Stimulated activated naive B cell treated with anti-CD40 and anti-IgM and Interleukin-4, amounts not matched to agents 10 μg/mL and 1 μg/mL and 100 μg/mL, for 72 hours (primary cell): ENCODE results near the gene TMEM232.
"Not testable (repeated sequence)": the region's sequence is repeated elsewhere in the genome, so short reads cannot be mapped to it uniquely, and the experiment has no call there.

ENCODE experiments used
- ATAC-seq, 2 donors: fragments of 150-1000 bp; cut with Tn5 transposase; replicated peaks; 2 replicates each; pipeline ENCODE4 v1.10.0; 2021; ENCODE audit warnings: moderate library complexity in 1 of 2
- DNase-seq: peaks from one replicate; pipeline ENCODE4 v3.0.0; 2021
- H3K27ac Mint-ChIP-seq: one replicate; pipeline ENCODE4 v1.8.0; 2022; ENCODE audit warnings: mild to moderate bottlenecking, mixed read lengths
- H3K27me3 Mint-ChIP-seq, 2 donors: one replicate each; pipeline ENCODE4 v1.8.0; 2022; ENCODE audit warnings: mixed read lengths in 2 of 2
- H3K36me3 Mint-ChIP-seq, 2 donors: one replicate each; pipeline ENCODE4 v1.8.0; 2022; ENCODE audit warnings: mixed read lengths in 2 of 2, mild to moderate bottlenecking in 1 of 2
- H3K4me1 Mint-ChIP-seq, 2 donors: one replicate each; pipeline ENCODE4 v1.8.0; 2022; ENCODE audit warnings: mixed read lengths in 2 of 2, mild to moderate bottlenecking in 1 of 2
- H3K4me3 Mint-ChIP-seq, 2 donors: one replicate each; pipeline ENCODE4 v1.8.0; 2022; ENCODE audit warnings: mild to moderate bottlenecking in 2 of 2, mixed read lengths in 2 of 2, moderate library complexity in 1 of 2
- H3K9me3 Mint-ChIP-seq, 2 donors: one replicate each; pipeline ENCODE4 v1.8.0; 2022; ENCODE audit warnings: mixed read lengths in 2 of 2, mild to moderate bottlenecking in 1 of 2

TMEM232 gene

GRCh38 chr5:110547495-110547894 lies 179.0 kb downstream of the TMEM232 start:
- ATAC-seq (no peak), DNase-seq (no peak)
- no peaks in the 10 kb centered on the region for H3K36me3 Mint-ChIP-seq
- H3K27ac Mint-ChIP-seq, result no peak overlapping the region
- H3K4me3 Mint-ChIP-seq, result no peak overlapping the region
- no peaks in the 10 kb centered on the region for H3K4me1 Mint-ChIP-seq
- H3K9me3 Mint-ChIP-seq, result no peaks in the 10 kb centered on the region
- H3K27me3 Mint-ChIP-seq, result no peaks in the 10 kb centered on the region

GRCh38 chr5:110545716-110546115 lies 180.8 kb downstream of the TMEM232 start:
- H3K4me1 Mint-ChIP-seq, result no peaks in the 10 kb centered on the region
- H3K4me3 Mint-ChIP-seq, result no peak overlapping the region
- DNase-seq (no peak), ATAC-seq (no peak)
- no peaks in the 10 kb centered on the region for H3K36me3 Mint-ChIP-seq
- no peak overlapping the region for H3K27ac Mint-ChIP-seq
- H3K9me3 Mint-ChIP-seq, result no peaks in the 10 kb centered on the region
- H3K27me3 Mint-ChIP-seq, result no peaks in the 10 kb centered on the region

GRCh38 chr5:110544603-110545002 lies 181.9 kb downstream of the TMEM232 start:
- Mint-ChIP-seq H3K27ac (no peak overlapping the region), H3K36me3 (no peaks in the 10 kb centered on the region), H3K4me3 (no peak overlapping the region), H3K27me3 (no peaks in the 10 kb centered on the region), H3K4me1 (no peaks in the 10 kb centered on the region), H3K9me3 (no peaks in the 10 kb centered on the region)
- ATAC-seq (no peak), DNase-seq (no peak)

GRCh38 chr5:110542949-110543348 lies 183.5 kb downstream of the TMEM232 start:
- no peak overlapping the region for H3K4me3 Mint-ChIP-seq
- DNase-seq (no peak), ATAC-seq (no peak)
- H3K27me3 Mint-ChIP-seq, result no peaks in the 10 kb centered on the region
- H3K36me3 Mint-ChIP-seq, result no peaks in the 10 kb centered on the region
- H3K9me3 Mint-ChIP-seq, result no peaks in the 10 kb centered on the region
- H3K27ac Mint-ChIP-seq, result no peak overlapping the region
- H3K4me1 Mint-ChIP-seq, result no peaks in the 10 kb centered on the region

- Mint-ChIP-seq H3K36me3 (no peaks in the 10 kb centered on the region), H3K9me3 (no peaks in the 10 kb centered on the region), H3K27me3 (no peaks in the 10 kb centered on the region), H3K4me3 (no peak overlapping the region), H3K4me1 (no peaks in the 10 kb centered on the region), H3K27ac (no peak overlapping the region)
- ATAC-seq, result no peak
- no peak for DNase-seq
Measured at GRCh38 chr5:110536120-110537115, 190.1 kb downstream of the TMEM232 start.

GRCh38 chr5:110535146-110535545 lies 191.3 kb downstream of the TMEM232 start:
- not testable (repeated sequence) for H3K4me3 Mint-ChIP-seq, ATAC-seq, H3K36me3 Mint-ChIP-seq, H3K27ac Mint-ChIP-seq, H3K27me3 Mint-ChIP-seq, DNase-seq, H3K9me3 Mint-ChIP-seq, H3K4me1 Mint-ChIP-seq

- Mint-ChIP-seq H3K27ac (no peak overlapping the region), H3K4me3 (no peak overlapping the region), H3K36me3 (no peaks in the 10 kb centered on the region), H3K9me3 (no peaks in the 10 kb centered on the region), H3K27me3 (no peaks in the 10 kb centered on the region), H3K4me1 (no peaks in the 10 kb centered on the region)
- DNase-seq, result no peak
- ATAC-seq, result no peak
Measured at GRCh38 chr5:110525762-110526161, 200.7 kb downstream of the TMEM232 start.

- DNase-seq (no peak), ATAC-seq (no peak)
- H3K27me3 Mint-ChIP-seq, result no peaks in the 10 kb centered on the region
- H3K4me1 Mint-ChIP-seq, result no peaks in the 10 kb centered on the region
- no peaks in the 10 kb centered on the region for H3K36me3 Mint-ChIP-seq
- H3K27ac Mint-ChIP-seq, result no peak overlapping the region
- H3K9me3 Mint-ChIP-seq, result no peaks in the 10 kb centered on the region
- no peak overlapping the region for H3K4me3 Mint-ChIP-seq
Measured at GRCh38 chr5:110517396-110517795, 209.1 kb downstream of the TMEM232 start.

GRCh38 chr5:110514030-110514429 lies 212.4 kb downstream of the TMEM232 start:
- Mint-ChIP-seq H3K36me3 (no peaks in the 10 kb centered on the region), H3K9me3 (peaks cover 0 to 3% of the 10 kb centered on the region in 2 donors), H3K4me3 (no peak overlapping the region), H3K4me1 (no peaks in the 10 kb centered on the region), H3K27ac (no peak overlapping the region), H3K27me3 (no peaks in the 10 kb centered on the region)
- ATAC-seq, result no peak
- no peak for DNase-seq

- ATAC-seq (no peak), DNase-seq (no peak)
- Mint-ChIP-seq H3K27me3 (no peaks in the 10 kb centered on the region), H3K27ac (no peak overlapping the region), H3K4me1 (no peaks in the 10 kb centered on the region), H3K36me3 (no peaks in the 10 kb centered on the region), H3K9me3 (peaks cover 0 to 3% of the 10 kb centered on the region in 2 donors), H3K4me3 (no peak overlapping the region)
Measured at GRCh38 chr5:110512266-110512665, 214.2 kb downstream of the TMEM232 start.

GRCh38 chr5:110510146-110510545 lies 216.3 kb downstream of the TMEM232 start:
- peaks cover 0 to 3% of the 10 kb centered on the region in 2 donors for H3K9me3 Mint-ChIP-seq
- H3K4me1 Mint-ChIP-seq, result no peaks in the 10 kb centered on the region
- no peaks in the 10 kb centered on the region for H3K36me3 Mint-ChIP-seq
- H3K27me3 Mint-ChIP-seq, result no peaks in the 10 kb centered on the region
- DNase-seq, result no peak
- no peak overlapping the region for H3K27ac Mint-ChIP-seq
- ATAC-seq, result no peak
- no peak overlapping the region for H3K4me3 Mint-ChIP-seq

GRCh38 chr5:110507972-110508371 lies 218.5 kb downstream of the TMEM232 start:
- Mint-ChIP-seq H3K4me3 (no peak overlapping the region), H3K27me3 (no peaks in the 10 kb centered on the region), H3K27ac (no peak overlapping the region), H3K36me3 (no peaks in the 10 kb centered on the region), H3K4me1 (no peaks in the 10 kb centered on the region), H3K9me3 (peaks cover 0 to 3% of the 10 kb centered on the region in 2 donors)
- no peak for ATAC-seq
- no peak for DNase-seq

GRCh38 chr5:110506378-110506777 lies 220.1 kb downstream of the TMEM232 start:
- Mint-ChIP-seq H3K36me3 (no peaks in the 10 kb centered on the region), H3K27me3 (no peaks in the 10 kb centered on the region), H3K9me3 (peaks cover 0 to 3% of the 10 kb centered on the region in 2 donors), H3K4me3 (no peak overlapping the region), H3K4me1 (no peaks in the 10 kb centered on the region), H3K27ac (no peak overlapping the region)
- no peak for ATAC-seq
- no peak for DNase-seq

- DNase-seq (no peak), ATAC-seq (no peak)
- no peaks in the 10 kb centered on the region for H3K36me3 Mint-ChIP-seq
- H3K4me1 Mint-ChIP-seq, result no peaks in the 10 kb centered on the region
- no peaks in the 10 kb centered on the region for H3K9me3 Mint-ChIP-seq
- no peak overlapping the region for H3K4me3 Mint-ChIP-seq
- H3K27ac Mint-ChIP-seq, result no peak overlapping the region
- no peaks in the 10 kb centered on the region for H3K27me3 Mint-ChIP-seq
Measured at GRCh38 chr5:110496276-110496675, 230.2 kb downstream of the TMEM232 start.

GRCh38 chr5:110492446-110492845 lies 234.0 kb downstream of the TMEM232 start:
- DNase-seq (no peak), ATAC-seq (no peak)
- no peaks in the 10 kb centered on the region for H3K9me3 Mint-ChIP-seq
- H3K4me1 Mint-ChIP-seq, result no peaks in the 10 kb centered on the region
- no peaks in the 10 kb centered on the region for H3K27me3 Mint-ChIP-seq
- H3K4me3 Mint-ChIP-seq, result no peak overlapping the region
- H3K36me3 Mint-ChIP-seq, result no peaks in the 10 kb centered on the region
- no peak overlapping the region for H3K27ac Mint-ChIP-seq
